Kidney epithelial cell (primary cell): ENCODE measurements around the gene OR52M1. TPM values are rescaled to one million over a fixed set of nuclear protein-coding genes. Genes with fewer than 3 reads are reported as not detected.

Experiments used
- DNase-seq: peaks from one replicate; pipeline ENCODE4 v3.0.0-alpha.2; 2010; ENCODE audit warnings: low read depth
- H3K27me3 ChIP-seq: 2 replicates; pipeline ENCODE4 v1.6.0; 2011; ENCODE audit warnings: low read length; ENCODE audit not compliant: control insufficient read depth, insufficient read depth
- H3K36me3 ChIP-seq: 2 replicates; pipeline ENCODE4 v1.5.1; 2011; ENCODE audit warnings: low read length; ENCODE audit not compliant: control insufficient read depth, insufficient read depth
- H3K4me3 ChIP-seq: 2 replicates; pipeline ENCODE4 v1.5.1; 2011; ENCODE audit warnings: low read depth, mild to moderate bottlenecking, control low read depth, low read length
- CTCF ChIP-seq: IDR thresholded peaks from 2 replicates; pipeline ENCODE4 v1.5.1; 2011; ENCODE audit warnings: mild to moderate bottlenecking, moderate library complexity, low read length, control low read depth, inconsistent platforms; ENCODE audit not compliant: insufficient read depth, poor library complexity, severe bottlenecking
- total RNA-seq: library from RNA; depleted of rRNA; stranded (reverse); fragments of >200 nt; gene quantifications from 2 replicates; pipeline ENCODE4 v1.2.3, GENCODE V29; 2015

OR52M1 gene
- total RNA-seq, 1 donor from 2014 or later, result not detected

- Histone ChIP-seq H3K4me3 (no peak overlapping the region), H3K27me3 (no peaks in the 10 kb centered on the region), H3K36me3 (no peaks in the 10 kb centered on the region)
- TF ChIP-seq CTCF, result no peak
- DNase-seq, result no peak
Observed at GRCh38 chr11:4589017-4589416, 44.0 kb downstream of the OR52M1 start.

- Histone ChIP-seq H3K27me3 (no peaks in the 10 kb centered on the region), H3K36me3 (no peaks in the 10 kb centered on the region), H3K4me3 (no peak within 1 kb of the TSS)
- no peak for TF ChIP-seq CTCF
- no peak for DNase-seq
Observed at GRCh38 chr11:4593739-4594138, 48.7 kb downstream of the OR52M1 start, which contains the start of gene OR52I1. TSS of gene OR52I1 (plus strand) at chr11:4594039. CDS start at chr11:4594039, 0 bp downstream.

Other genes starting within 250 kb of the OR52M1 start
- gene OR52B4, start 176.8 kb upstream of the OR52M1 start, total RNA-seq, result not detected in 2 replicates
- gene TRIM21, start 151.5 kb upstream of the OR52M1 start, total RNA-seq, result 22.3 and 25.3 TPM in 2 replicates
- gene OR52K2, start 95.9 kb upstream of the OR52M1 start, total RNA-seq, result not detected in 2 replicates
- not detected in 2 replicates for gene OR52K1, start 62.5 kb upstream of the OR52M1 start, total RNA-seq
- not detected in 2 replicates for gene OR52I2, start 36.6 kb downstream of the OR52M1 start, total RNA-seq
- not detected in 2 replicates for gene OR52I1, start 48.8 kb downstream of the OR52M1 start, total RNA-seq
- 21.9 and 25.3 TPM in 2 replicates for gene TRIM68, start 63.0 kb downstream of the OR52M1 start, total RNA-seq
- gene OR51D1, start 92.3 kb downstream of the OR52M1 start, total RNA-seq, result not detected in 2 replicates
- not detected in 2 replicates for gene OR51E1, start 98.8 kb downstream of the OR52M1 start, total RNA-seq
- gene OR51E2, start 152.7 kb downstream of the OR52M1 start, total RNA-seq, result not detected in 2 replicates
- gene MMP26, start 159.6 kb downstream of the OR52M1 start, total RNA-seq, result not detected in 2 replicates
- gene OR51F1, start 224.7 kb downstream of the OR52M1 start, total RNA-seq, result not detected in 2 replicates